SU-DHL-6 (cell line): ENCODE results near the gene CYB5R2.

Experiments
- H2AFZ ChIP-seq: fragments of 200-600 bp; sonication (generic); 2 replicates; pipeline ENCODE4 v1.6.1; 2014; ENCODE audit warnings: low read depth, mild to moderate bottlenecking, moderate library complexity, mixed read lengths, antibody characterized with exemption, low read length; ENCODE audit not compliant: severe bottlenecking
- H3F3A ChIP-seq: fragments of 200-600 bp; shearing (Covaris generic); 2 replicates; pipeline ENCODE4 v1.6.0; 2016; ENCODE audit warnings: antibody characterized with exemption, mild to moderate bottlenecking; ENCODE audit not compliant: insufficient read depth
- H3K27ac ChIP-seq: fragments of 200-600 bp; sonication (generic); 2 replicates; pipeline ENCODE4 v1.5.1; 2016; ENCODE audit warnings: low read depth, mild to moderate bottlenecking, low read length, moderate library complexity, mixed read lengths
- H3K27me3 ChIP-seq: fragments of 200-600 bp; sonication (generic), shearing (Covaris generic); 2 replicates; pipeline ENCODE4 v1.6.0; 2014; ENCODE audit warnings: mild to moderate bottlenecking, low read length
- H3K36me3 ChIP-seq: fragments of 200-600 bp; sonication (generic); 2 replicates; pipeline ENCODE4 v1.6.1; 2014; ENCODE audit warnings: mild to moderate bottlenecking, low read length, mixed read lengths
- H3K4me2 ChIP-seq: fragments of 300-600, 200-600 bp; shearing (Covaris generic), sonication (generic); 2 replicates; pipeline ENCODE4 v1.6.0; 2014; ENCODE audit warnings: low read length, low read depth, mild to moderate bottlenecking; ENCODE audit not compliant: poor library complexity, severe bottlenecking
- H3K4me3 ChIP-seq: fragments of 200-600 bp; sonication (generic); 2 replicates; pipeline ENCODE4 v1.5.1; 2014; ENCODE audit warnings: antibody characterized with exemption, low read length, mild to moderate bottlenecking, mixed read lengths; ENCODE audit not compliant: insufficient read depth, poor library complexity, severe bottlenecking
- H3K79me2 ChIP-seq: fragments of 200-600 bp; sonication (generic); 2 replicates; pipeline ENCODE4 v1.6.1; 2014; ENCODE audit warnings: mild to moderate bottlenecking, low read length, moderate library complexity; ENCODE audit not compliant: insufficient read depth
- H3K9ac ChIP-seq: fragments of 200-600 bp; sonication (generic); 2 replicates; pipeline ENCODE4 v1.7.0; 2014; ENCODE audit warnings: mild to moderate bottlenecking, low read length
- H3K9me2 ChIP-seq: fragments of 200-600 bp; sonication (generic); replicated peaks from 2 replicates; pipeline ENCODE4 v1.6.1; 2014; ENCODE audit warnings: low read length; ENCODE audit not compliant: insufficient read depth
- H3K9me3 ChIP-seq: fragments of 200-600 bp; sonication (generic); 2 replicates; pipeline ENCODE4 v1.6.1; 2014; ENCODE audit warnings: low read length, mixed read lengths; ENCODE audit not compliant: insufficient read depth
- H4K20me1 ChIP-seq: fragments of 200-600 bp; sonication (generic); 2 replicates; pipeline ENCODE4 v1.6.1; 2014; ENCODE audit warnings: low read depth, mild to moderate bottlenecking, antibody characterized with exemption, low read length, moderate library complexity, mixed read lengths
- CTCF ChIP-seq: fragments of 200-600 bp; sonication (generic); IDR thresholded peaks from one replicate; pipeline ENCODE4 v1.5.1; 2017; ENCODE audit warnings: antibody characterized with exemption, mild to moderate bottlenecking, low read length, moderate library complexity; ENCODE audit not compliant: insufficient read depth, poor library complexity, severe bottlenecking
- EZH2phosphoT487 ChIP-seq: fragments of 200-600 bp; sonication (generic), shearing (Covaris generic); conservative IDR thresholded peaks from 2 replicates; pipeline ENCODE4 v1.6.1; 2018; ENCODE audit warnings: mild to moderate bottlenecking, antibody characterized with exemption, low read length, moderate library complexity, mixed read lengths

The CYB5R2 gene

GRCh38 chr11:7672960-7673723, at the start of gene CYB5R2:
TSS of gene CYB5R2 (minus strand) at chr11:7673500. CDS start at chr11:7672825, 675 bp downstream.
- H3K36me3 ChIP-seq, result no peaks in the 10 kb centered on the region
- no peaks in the 10 kb centered on the region for H4K20me1 ChIP-seq
- H2AFZ ChIP-seq, result peak within 1 kb of the TSS; percentile 30
- H3K9me2 ChIP-seq, result no peaks in the 10 kb centered on the region
- H3K9ac ChIP-seq, result peak within 1 kb of the TSS; percentile 19; the same call in 1 of the 2 replicates
- H3K27me3 ChIP-seq, result no peaks in the 10 kb centered on the region
- H3K9me3 ChIP-seq, result no peaks in the 10 kb centered on the region
- H3K79me2 ChIP-seq, result no peaks in the 10 kb centered on the region
- H3K27ac ChIP-seq, result no peak within 1 kb of the TSS
- TF ChIP-seq CTCF (no peak), EZH2phosphoT487 (no peak)
- peak within 1 kb of the TSS; percentile 33 for H3K4me3 ChIP-seq
- H3F3A ChIP-seq, result no peaks in the 10 kb centered on the region
- H3K4me2 ChIP-seq, result peak within 1 kb of the TSS; percentile 34

GRCh38 chr11:7714786-7715185, 41.5 kb upstream of the CYB5R2 start:
- TF ChIP-seq CTCF, result no peak
- no peak for TF ChIP-seq EZH2phosphoT487
- no peaks in the 10 kb centered on the region for H3F3A ChIP-seq
- H3K4me2 ChIP-seq, result no peak overlapping the region
- H3K36me3 ChIP-seq, result no peaks in the 10 kb centered on the region
- H3K9ac ChIP-seq, result no peak overlapping the region
- no peaks in the 10 kb centered on the region for H3K27me3 ChIP-seq
- no peak overlapping the region for H3K27ac ChIP-seq
- no peaks in the 10 kb centered on the region for H3K79me2 ChIP-seq
- no peaks in the 10 kb centered on the region for H3K9me3 ChIP-seq
- H3K9me2 ChIP-seq, result no peaks in the 10 kb centered on the region
- H3K4me3 ChIP-seq, result no peak overlapping the region
- H2AFZ ChIP-seq, result no peak overlapping the region
- H4K20me1 ChIP-seq, result no peaks in the 10 kb centered on the region

DNA sequence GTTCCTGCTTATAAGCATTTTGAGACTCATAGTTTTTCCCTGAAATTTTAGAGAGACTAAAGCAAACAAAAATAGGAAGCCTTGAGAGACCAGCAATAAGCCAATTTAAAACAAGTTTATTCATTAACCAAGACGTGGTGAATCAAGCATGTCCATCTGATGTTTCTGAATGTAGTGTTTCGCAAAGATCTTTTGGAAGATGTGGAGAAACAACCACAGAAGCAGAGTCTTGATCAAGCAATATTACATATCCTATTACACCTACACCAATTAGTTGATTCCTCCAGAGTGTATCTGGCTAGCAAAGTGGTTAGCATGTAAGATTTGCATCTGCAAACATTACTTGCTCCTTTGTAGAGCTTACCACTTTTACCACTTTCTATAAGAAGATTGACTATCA, 33.1 kb upstream of the CYB5R2 start, which contains the start of gene OVCH2:
TSS of gene OVCH2 (minus strand) at position 101 of the 400 bp plus-strand sequence. CDS start at position 18, 83 bp downstream.
- Histone ChIP-seq H3K9ac (no peak within 1 kb of the TSS), H3K9me3 (no peaks in the 10 kb centered on the region), H3K27me3 (no peaks in the 10 kb centered on the region), H3K9me2 (no peaks in the 10 kb centered on the region), H3K4me2 (no peak within 1 kb of the TSS), H3K4me3 (no peak within 1 kb of the TSS), H4K20me1 (no peaks in the 10 kb centered on the region), H3K36me3 (no peaks in the 10 kb centered on the region), H2AFZ (no peak within 1 kb of the TSS), H3K79me2 (no peaks in the 10 kb centered on the region), H3F3A (no peaks in the 10 kb centered on the region), H3K27ac (no peak within 1 kb of the TSS)
- no peak for TF ChIP-seq CTCF
- TF ChIP-seq EZH2phosphoT487, result no peak
